T-helper 1 cell treated with Interleukin-12 subunit alpha and Interleukin-12 subunit beta and Interleukin-4 antibody, amounts not matched to agents 30 μg/mL and 1 μg/mL, for 36 hours (primary cell): Measurements from ENCODE around the gene NPHS1.

Experiments
- H3K27ac Mint-ChIP-seq: one replicate; pipeline ENCODE4 v1.8.0; 2021; ENCODE audit warnings: mild to moderate bottlenecking, mixed read lengths
- H3K27me3 Mint-ChIP-seq: one replicate; pipeline ENCODE4 v1.8.0; 2021; ENCODE audit warnings: low read depth, mixed read lengths
- H3K36me3 Mint-ChIP-seq: one replicate; pipeline ENCODE4 v1.8.0; 2021; ENCODE audit warnings: low read depth, mixed read lengths
- H3K4me1 Mint-ChIP-seq: one replicate; pipeline ENCODE4 v1.8.0; 2021; ENCODE audit warnings: low read depth, mixed read lengths
- H3K4me3 Mint-ChIP-seq: one replicate; pipeline ENCODE4 v1.8.0; 2021; ENCODE audit warnings: mild to moderate bottlenecking, moderate library complexity, mixed read lengths
- H3K9me3 Mint-ChIP-seq: one replicate; pipeline ENCODE4 v1.8.0; 2021; ENCODE audit warnings: mixed read lengths

NPHS1 gene

DNA sequence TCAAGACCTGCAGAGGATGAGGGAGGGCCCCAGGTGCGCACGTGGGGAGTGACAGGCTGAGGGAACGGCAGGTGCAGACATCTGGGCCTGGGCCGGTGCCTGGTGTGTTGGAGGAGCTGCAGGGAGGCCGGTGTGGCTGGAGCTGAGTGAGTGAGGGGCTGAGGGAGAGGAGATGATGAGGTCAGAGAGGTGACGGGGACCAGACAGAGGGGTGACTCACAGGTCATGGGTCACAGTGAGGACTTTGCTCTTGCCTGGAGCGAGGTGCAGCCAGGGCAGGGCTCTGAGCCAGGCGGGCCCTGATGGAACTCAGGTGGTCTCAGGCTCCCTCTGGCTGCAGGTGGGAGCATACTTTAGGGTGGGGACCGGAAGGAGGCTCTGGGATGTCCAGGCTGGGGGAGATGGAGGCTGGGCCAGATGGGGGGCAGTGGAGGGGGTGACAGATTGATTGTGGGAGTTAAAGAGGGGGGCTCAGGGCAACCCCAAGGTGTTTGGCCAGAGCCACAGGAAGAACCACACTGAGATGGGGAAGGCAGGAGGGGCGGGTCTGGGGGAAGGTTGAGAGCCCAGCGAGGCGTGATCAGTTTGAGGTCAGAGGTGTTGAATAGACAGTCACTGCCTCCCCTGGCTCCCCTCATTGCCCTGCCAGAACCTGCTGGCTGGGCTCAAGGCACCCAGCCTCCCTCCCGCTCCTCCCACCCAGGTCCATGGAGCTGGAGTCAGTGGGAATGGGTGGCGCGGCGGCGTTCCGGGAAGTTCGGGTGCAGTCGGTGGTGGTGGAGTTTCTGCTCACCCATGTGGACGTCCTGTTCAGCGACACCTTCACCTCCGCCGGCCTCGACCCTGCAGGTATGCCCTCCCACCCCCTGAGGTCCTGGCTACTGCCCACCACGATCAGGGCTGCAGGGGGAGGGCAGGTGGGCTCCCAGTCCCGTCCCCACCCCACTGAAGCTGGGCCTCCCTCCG lies 68.6 kb downstream of the NPHS1 start:
- Mint-ChIP-seq H3K4me1 (peaks cover 2% of the 10 kb centered on the region), H3K4me3 (no peak overlapping the region), H3K36me3 (peaks cover 15% of the 10 kb centered on the region), H3K9me3 (no peaks in the 10 kb centered on the region), H3K27ac (no peak overlapping the region), H3K27me3 (no peaks in the 10 kb centered on the region)

DNA sequence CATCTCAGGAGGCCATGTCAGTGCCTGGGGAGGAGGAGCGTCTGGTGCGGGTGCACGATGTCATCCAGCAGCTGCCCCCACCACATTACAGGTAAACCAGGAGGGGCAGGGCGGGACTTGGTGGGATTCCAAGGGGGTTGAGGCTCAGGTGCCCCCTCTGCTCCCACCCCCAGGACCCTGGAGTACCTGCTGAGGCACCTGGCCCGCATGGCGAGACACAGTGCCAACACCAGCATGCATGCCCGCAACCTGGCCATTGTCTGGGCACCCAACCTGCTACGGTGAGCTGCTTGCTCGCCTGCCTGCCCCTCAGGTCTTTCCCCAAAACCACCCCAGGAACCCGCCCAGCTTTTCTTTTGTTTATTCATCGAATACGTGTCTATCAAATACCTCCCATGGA lies 69.7 kb downstream of the NPHS1 start:
- no peak overlapping the region for H3K27ac Mint-ChIP-seq

GRCh38 chr19:35781650-35782049 lies 70.7 kb downstream of the NPHS1 start:
- H3K27me3 Mint-ChIP-seq = no peaks in the 10 kb centered on the region
- peaks cover 8% of the 10 kb centered on the region for H3K4me1 Mint-ChIP-seq
- H3K36me3 Mint-ChIP-seq = peaks cover 18% of the 10 kb centered on the region
- H3K27ac Mint-ChIP-seq = no peak overlapping the region
- no peaks in the 10 kb centered on the region for H3K9me3 Mint-ChIP-seq
- H3K4me3 Mint-ChIP-seq = no peak overlapping the region

More for the DNA sequence above, 69.7 kb downstream of the NPHS1 start:
- Mint-ChIP-seq H3K4me3 (no peak overlapping the region), H3K36me3 (peaks cover 15% of the 10 kb centered on the region), H3K27me3 (no peaks in the 10 kb centered on the region), H3K9me3 (no peaks in the 10 kb centered on the region), H3K4me1 (peaks cover 2% of the 10 kb centered on the region)

DNA sequence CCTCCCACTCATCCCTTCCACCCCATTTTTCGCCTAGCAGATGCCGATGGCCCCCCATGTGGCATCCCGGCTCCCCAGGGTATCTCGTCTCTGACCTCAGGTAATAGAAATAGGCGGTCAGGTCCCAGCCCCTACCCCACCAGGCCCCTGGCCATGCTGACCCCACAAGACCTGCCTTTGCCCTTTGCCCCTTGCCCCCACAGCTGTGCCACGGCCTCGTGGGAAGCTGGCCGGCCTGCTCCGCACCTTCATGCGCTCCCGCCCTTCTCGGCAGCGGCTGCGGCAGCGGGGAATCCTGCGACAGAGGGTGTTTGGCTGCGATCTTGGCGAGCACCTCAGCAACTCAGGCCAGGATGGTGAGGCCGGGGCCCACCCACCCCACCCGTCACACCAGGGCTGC lies 71.6 kb downstream of the NPHS1 start:
- Mint-ChIP-seq H3K36me3 (peaks cover 19% of the 10 kb centered on the region), H3K4me3 (no peak overlapping the region), H3K9me3 (no peaks in the 10 kb centered on the region), H3K4me1 (peaks cover 15% of the 10 kb centered on the region), H3K27ac (no peak overlapping the region), H3K27me3 (no peaks in the 10 kb centered on the region)

GRCh38 chr19:35780058-35780457 lies 72.2 kb downstream of the NPHS1 start:
- Mint-ChIP-seq H3K27ac (no peak overlapping the region), H3K9me3 (no peaks in the 10 kb centered on the region), H3K36me3 (peaks cover 18% of the 10 kb centered on the region), H3K4me1 (peaks cover 15% of the 10 kb centered on the region), H3K27me3 (no peaks in the 10 kb centered on the region), H3K4me3 (no peak overlapping the region)

- no peaks in the 10 kb centered on the region for H3K9me3 Mint-ChIP-seq
- no peaks in the 10 kb centered on the region for H3K27me3 Mint-ChIP-seq
- H3K4me3 Mint-ChIP-seq = no peak overlapping the region
- H3K36me3 Mint-ChIP-seq = peaks cover 18% of the 10 kb centered on the region
- H3K27ac Mint-ChIP-seq = peak overlapping the region; percentile 67
- H3K4me1 Mint-ChIP-seq = peaks cover 21% of the 10 kb centered on the region
Observed at GRCh38 chr19:35779033-35779432, 73.3 kb downstream of the NPHS1 start.

DNA sequence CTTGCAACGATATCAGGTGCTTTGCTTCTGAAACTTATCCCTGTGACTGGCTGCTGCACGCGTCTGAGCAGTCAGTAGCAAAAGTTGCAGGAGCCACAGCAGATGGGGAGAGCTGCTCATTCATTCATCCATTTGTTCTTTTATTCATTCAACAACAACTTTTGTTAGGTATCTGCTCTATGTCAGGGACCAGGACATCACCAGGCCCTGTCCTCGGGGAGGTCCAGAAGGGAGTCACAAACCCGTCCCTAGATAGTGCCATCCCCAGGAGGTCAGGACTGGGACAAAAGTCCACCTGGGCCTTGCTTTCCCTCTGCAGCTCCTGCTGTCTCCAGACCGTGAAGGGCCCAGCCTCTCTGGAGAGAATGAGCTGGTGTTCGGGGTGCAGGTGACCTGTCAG lies 74.3 kb downstream of the NPHS1 start:
- Mint-ChIP-seq H3K27ac (no peak overlapping the region), H3K36me3 (peaks cover 11% of the 10 kb centered on the region), H3K9me3 (no peaks in the 10 kb centered on the region), H3K4me1 (peaks cover 21% of the 10 kb centered on the region), H3K27me3 (no peaks in the 10 kb centered on the region), H3K4me3 (peak overlapping the region; percentile 10)

DNA sequence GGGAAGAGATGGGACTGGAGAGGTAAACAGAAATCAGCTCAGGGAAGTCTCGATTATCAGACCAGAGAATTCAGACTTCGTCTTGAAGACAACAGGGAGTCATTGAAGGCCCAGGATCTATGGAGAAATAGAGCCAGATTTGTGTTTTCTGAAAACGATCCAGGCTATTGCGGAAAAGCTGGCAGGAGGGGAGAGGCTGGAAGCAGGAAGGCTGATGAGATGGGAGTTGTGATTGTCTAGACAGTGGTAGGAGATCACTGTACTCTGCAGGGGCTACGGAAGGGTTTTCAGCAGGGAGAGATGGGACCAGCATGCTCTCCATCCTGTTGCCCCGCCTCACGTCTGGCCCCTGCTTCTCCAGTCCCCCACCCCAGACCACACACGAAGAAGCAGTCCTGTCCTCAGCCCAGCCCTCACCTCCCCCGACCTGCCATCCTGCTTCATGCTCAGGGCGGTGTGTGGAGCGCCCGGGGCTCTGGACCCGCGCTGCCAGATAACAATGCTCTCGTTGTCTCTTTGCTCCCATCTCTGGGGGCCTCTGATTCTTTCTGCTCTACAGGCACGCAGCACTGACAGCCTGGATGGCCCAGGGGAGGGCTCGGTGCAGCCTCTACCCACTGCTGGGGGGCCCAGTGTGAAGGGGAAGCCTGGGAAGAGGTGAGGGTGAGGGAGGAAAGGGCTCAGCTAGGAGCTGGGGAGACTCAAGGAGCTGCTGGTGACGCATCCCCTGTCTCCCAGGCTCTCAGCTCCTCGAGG lies 75.0 kb downstream of the NPHS1 start:
- Mint-ChIP-seq H3K36me3 (peaks cover 9% of the 10 kb centered on the region), H3K4me1 (peaks cover 21% of the 10 kb centered on the region), H3K4me3 (peak overlapping the region; percentile 51), H3K9me3 (no peaks in the 10 kb centered on the region), H3K27me3 (no peaks in the 10 kb centered on the region), H3K27ac (no peak overlapping the region)

DNA sequence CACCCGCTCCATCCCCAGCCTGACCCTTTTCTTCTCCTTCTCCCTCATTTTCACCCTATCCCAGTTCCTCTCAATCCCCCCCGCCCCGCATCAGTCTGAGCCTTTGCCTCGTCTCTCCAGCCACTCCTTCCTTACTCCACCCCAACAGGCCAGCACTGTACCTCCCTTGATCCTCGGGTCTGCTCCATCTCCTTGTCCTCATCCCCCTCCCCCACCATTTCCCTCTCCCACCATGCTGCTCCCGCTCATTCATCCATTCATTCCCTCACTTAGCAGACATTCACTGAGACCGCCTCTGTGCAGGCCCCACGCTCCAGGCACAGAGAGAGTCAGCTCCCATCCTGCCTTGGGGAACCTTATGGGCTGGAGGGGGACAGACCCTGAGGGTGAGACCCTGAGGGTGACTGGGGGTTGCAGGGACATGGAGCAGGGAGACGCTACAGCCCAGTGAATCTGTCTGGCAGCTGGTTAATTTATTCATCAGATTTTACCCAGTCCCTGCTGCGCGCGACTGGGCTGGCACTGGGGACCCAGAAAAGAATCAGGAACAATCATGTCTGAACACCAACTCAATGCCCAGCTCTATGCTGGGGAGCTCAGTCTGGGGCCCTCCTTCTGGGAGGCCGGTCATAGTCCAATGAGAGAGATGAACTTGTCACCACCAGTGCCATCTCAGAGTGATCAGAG lies 76.1 kb downstream of the NPHS1 start:
- Mint-ChIP-seq H3K27ac (peak overlapping the region; percentile 79), H3K27me3 (no peaks in the 10 kb centered on the region), H3K4me1 (peaks cover 21% of the 10 kb centered on the region)

More for the DNA sequence above, 76.1 kb downstream of the NPHS1 start:
- H3K4me3 Mint-ChIP-seq = peak overlapping the region; percentile 87
- H3K9me3 Mint-ChIP-seq = no peaks in the 10 kb centered on the region
- H3K36me3 Mint-ChIP-seq = peaks cover 6% of the 10 kb centered on the region
